K562 (cell line): Measurements from ENCODE around the gene ISYNA1. TPM values are rescaled to one million over a fixed set of nuclear protein-coding genes. Genes with fewer than 3 reads are reported as not detected.

ENCODE experiments used
- CEBPG ChIP-seq, 3 experiments: fragments of 200-800 bp in 1 of 3; sonication (Bioruptor generic) in 1 of 3; sonication (generic) in 1 of 3; formaldehyde crosslinking in 1 of 3; IDR thresholded peaks in 2 of 3; conservative IDR thresholded peaks in 1 of 3; 2 replicates each; pipeline versions ENCODE4 v1.6.1 to v1.8.0; 2016 to 2022; ENCODE audit warnings: missing compliant biosample characterization in 2 of 3, missing genetic modification characterization in 2 of 3, mild to moderate bottlenecking in 1 of 3, missing genetic modification reagents in 1 of 3
- MCM3 ChIP-seq: fragments of 450-650 bp; IDR thresholded peaks from 2 replicates; pipeline ENCODE4 v1.6.1; 2016
- MCM7 ChIP-seq, 2 experiments: fragments of 450-650 bp; IDR thresholded peaks; 2 replicates each; pipeline ENCODE4 v1.6.1; 2016 to 2018
- PPARD ChIP-seq: fragments of 250-450 bp; sonication (Bioruptor Pico); IDR thresholded peaks from 2 replicates; pipeline ENCODE4 v1.8.0; 2022; ENCODE audit warnings: inconsistent platforms, mild to moderate bottlenecking, moderate library complexity
- RBM25 ChIP-seq: fragments of 200-400 bp; formaldehyde crosslinking; IDR thresholded peaks from 2 replicates; pipeline ENCODE4 v1.6.1; 2018; ENCODE audit warnings: low read length, low read depth, moderate library complexity; ENCODE audit not compliant: severe bottlenecking
- SMARCE1 ChIP-seq: fragments of 450-650 bp; IDR thresholded peaks from 2 replicates; pipeline ENCODE4 v1.7.1; 2016; ENCODE audit warnings: mild to moderate bottlenecking
- SPI1 ChIP-seq: IDR thresholded peaks from 2 replicates; pipeline ENCODE4 v1.6.1; 2011; ENCODE audit warnings: low read depth, low read length, control low read depth, borderline replicate concordance
- SRSF1 ChIP-seq: fragments of 200-400 bp; formaldehyde crosslinking; IDR thresholded peaks from 2 replicates; pipeline ENCODE4 v1.6.1; 2017; ENCODE audit warnings: mild to moderate bottlenecking, low read depth, low read length, moderate library complexity
- TCF7 ChIP-seq: sonication (generic); IDR thresholded peaks from 2 replicates; pipeline ENCODE4 v1.6.1; 2016; ENCODE audit warnings: antibody characterized with exemption, borderline replicate concordance
- XRCC5 ChIP-seq: fragments of 200-400 bp; formaldehyde crosslinking; IDR thresholded peaks from 2 replicates; pipeline ENCODE4 v1.6.1; 2017; ENCODE audit warnings: low read depth, mild to moderate bottlenecking, low read length
- ZNF143 ChIP-seq: sonication (generic); formaldehyde crosslinking; IDR thresholded peaks from 2 replicates; pipeline ENCODE4 v1.9.0; 2022; ENCODE audit warnings: mild to moderate bottlenecking, missing genetic modification reagents
- ZNF431 ChIP-seq: sonication (generic); formaldehyde crosslinking; IDR thresholded peaks from 2 replicates; pipeline ENCODE4 v1.8.0; 2022; ENCODE audit warnings: mild to moderate bottlenecking, missing genetic modification reagents
- ZNF551 ChIP-seq: fragments of 250-450 bp; sonication (Bioruptor Pico); IDR thresholded peaks from 2 replicates; pipeline ENCODE4 v1.5.0; 2021; ENCODE audit warnings: mild to moderate bottlenecking, moderate library complexity
- polyA plus RNA-seq, 8 experiments: library from polyadenylated mRNA; depleted of rRNA in 4 of 8; stranded (reverse) in 5 of 8; unstranded in 3 of 8; fragments of >200 nt; fragmentation: Nextera tagmentation in 2 of 8; fragmentation: Illumina TruSeq in 1 of 8; extraction: Ambion mirVana in 2 of 8; extraction: Trizol in 1 of 8; gene quantifications; 2 replicates each; pipeline versions ENCODE4 v1.2.1 to v1.2.3, GENCODE V29; 2011 to 2014; ENCODE audit warnings: inconsistent platforms in 1 of 8, missing spikeins in 1 of 8
- total RNA-seq, 7 experiments: library from RNA; depleted of rRNA in 6 of 7; stranded (reverse); fragments of >200 nt in 6 of 7; fragmentation: Illumina TruSeq in 2 of 7; extraction: Trizol in 2 of 7; gene quantifications; 2 replicates each; pipeline versions ENCODE4 v1.2.1 to v1.2.3, GENCODE V29; 2011 to 2021; ENCODE audit warnings: low replicate concordance in 1 of 7
- TF ChIP-seq, protein P1 (sequence below), 2 experiments: fragments of 450-650 bp; formaldehyde crosslinking in 1 of 2; IDR thresholded peaks; 2 replicates each; pipeline versions ENCODE4 v1.4.0 to v1.6.1; 2014 to 2020; ENCODE audit warnings: mild to moderate bottlenecking in 2 of 2, borderline replicate concordance in 1 of 2, low read depth in 1 of 2
- TF ChIP-seq, protein P2 (sequence below): sonication (generic); formaldehyde crosslinking; IDR thresholded peaks from 2 replicates; pipeline ENCODE4 v1.8.0; 2022; ENCODE audit warnings: mild to moderate bottlenecking, missing genetic modification reagents

The ISYNA1 gene
- total and polyA plus RNA-seq, 9 of the 15 experiments (the other 6 are each of a cell fraction or from before 2014, with no cell fraction given), result 21.8 to 460 (median 93.2) TPM

DNA sequence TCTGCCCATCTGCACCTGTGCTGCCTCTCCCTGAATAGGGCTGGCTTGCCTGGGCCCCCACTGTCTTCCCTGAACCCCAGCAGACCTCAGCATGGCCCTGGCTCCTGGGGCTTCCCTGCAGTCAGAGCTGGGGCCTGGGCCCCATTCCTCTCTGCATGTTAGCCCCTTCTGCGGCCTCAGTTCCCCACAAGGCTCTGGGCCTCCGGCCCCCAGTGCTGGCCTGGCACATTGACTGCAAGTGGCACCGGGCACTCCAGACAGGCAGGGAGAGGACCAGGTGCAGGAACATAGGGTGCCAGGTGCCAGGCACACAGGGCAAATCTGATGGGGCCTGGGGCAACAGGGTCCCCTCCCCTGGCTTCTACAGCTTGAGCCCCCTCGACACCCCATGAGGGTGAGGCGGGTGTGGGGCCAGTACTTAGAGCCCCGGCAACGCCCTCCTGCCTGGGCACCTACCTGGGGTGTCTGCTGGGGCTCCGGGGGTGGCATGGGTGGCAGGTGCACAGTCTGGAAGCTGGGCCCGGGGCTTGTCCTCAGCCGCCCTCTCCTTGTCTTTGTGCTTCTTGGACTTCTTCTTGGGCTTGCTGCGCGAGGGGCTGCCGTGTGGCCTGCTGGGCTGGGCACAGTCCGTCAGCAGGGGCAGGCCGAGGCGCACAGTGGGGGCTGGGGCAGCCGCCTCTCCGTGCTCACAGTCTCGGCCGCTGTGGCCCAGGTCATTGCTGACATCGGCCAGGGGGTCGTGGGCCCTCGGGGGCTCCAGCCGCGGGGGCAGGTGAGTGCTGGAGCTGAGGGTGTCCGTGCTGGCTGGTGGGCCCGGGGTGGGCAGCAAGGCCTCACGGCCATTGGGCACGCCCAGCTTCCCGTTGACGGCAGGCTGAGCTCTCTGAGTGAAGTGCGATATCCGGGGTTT, 12.3 kb upstream of the ISYNA1 start (continued):
- TF ChIP-seq, protein P1, sequence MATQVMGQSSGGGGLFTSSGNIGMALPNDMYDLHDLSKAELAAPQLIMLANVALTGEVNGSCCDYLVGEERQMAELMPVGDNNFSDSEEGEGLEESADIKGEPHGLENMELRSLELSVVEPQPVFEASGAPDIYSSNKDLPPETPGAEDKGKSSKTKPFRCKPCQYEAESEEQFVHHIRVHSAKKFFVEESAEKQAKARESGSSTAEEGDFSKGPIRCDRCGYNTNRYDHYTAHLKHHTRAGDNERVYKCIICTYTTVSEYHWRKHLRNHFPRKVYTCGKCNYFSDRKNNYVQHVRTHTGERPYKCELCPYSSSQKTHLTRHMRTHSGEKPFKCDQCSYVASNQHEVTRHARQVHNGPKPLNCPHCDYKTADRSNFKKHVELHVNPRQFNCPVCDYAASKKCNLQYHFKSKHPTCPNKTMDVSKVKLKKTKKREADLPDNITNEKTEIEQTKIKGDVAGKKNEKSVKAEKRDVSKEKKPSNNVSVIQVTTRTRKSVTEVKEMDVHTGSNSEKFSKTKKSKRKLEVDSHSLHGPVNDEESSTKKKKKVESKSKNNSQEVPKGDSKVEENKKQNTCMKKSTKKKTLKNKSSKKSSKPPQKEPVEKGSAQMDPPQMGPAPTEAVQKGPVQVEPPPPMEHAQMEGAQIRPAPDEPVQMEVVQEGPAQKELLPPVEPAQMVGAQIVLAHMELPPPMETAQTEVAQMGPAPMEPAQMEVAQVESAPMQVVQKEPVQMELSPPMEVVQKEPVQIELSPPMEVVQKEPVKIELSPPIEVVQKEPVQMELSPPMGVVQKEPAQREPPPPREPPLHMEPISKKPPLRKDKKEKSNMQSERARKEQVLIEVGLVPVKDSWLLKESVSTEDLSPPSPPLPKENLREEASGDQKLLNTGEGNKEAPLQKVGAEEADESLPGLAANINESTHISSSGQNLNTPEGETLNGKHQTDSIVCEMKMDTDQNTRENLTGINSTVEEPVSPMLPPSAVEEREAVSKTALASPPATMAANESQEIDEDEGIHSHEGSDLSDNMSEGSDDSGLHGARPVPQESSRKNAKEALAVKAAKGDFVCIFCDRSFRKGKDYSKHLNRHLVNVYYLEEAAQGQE (IDR thresholded peaks at IDR 0.05; ENCODE audit: borderline replicate concordance), result no peak
- TF ChIP-seq, protein P1 (CRISPR knock-in tag; IDR thresholded peaks at IDR 0.05; ENCODE audit: low read depth), result no peak
- no peak for TF ChIP-seq SPI1
- TF ChIP-seq, protein P2, sequence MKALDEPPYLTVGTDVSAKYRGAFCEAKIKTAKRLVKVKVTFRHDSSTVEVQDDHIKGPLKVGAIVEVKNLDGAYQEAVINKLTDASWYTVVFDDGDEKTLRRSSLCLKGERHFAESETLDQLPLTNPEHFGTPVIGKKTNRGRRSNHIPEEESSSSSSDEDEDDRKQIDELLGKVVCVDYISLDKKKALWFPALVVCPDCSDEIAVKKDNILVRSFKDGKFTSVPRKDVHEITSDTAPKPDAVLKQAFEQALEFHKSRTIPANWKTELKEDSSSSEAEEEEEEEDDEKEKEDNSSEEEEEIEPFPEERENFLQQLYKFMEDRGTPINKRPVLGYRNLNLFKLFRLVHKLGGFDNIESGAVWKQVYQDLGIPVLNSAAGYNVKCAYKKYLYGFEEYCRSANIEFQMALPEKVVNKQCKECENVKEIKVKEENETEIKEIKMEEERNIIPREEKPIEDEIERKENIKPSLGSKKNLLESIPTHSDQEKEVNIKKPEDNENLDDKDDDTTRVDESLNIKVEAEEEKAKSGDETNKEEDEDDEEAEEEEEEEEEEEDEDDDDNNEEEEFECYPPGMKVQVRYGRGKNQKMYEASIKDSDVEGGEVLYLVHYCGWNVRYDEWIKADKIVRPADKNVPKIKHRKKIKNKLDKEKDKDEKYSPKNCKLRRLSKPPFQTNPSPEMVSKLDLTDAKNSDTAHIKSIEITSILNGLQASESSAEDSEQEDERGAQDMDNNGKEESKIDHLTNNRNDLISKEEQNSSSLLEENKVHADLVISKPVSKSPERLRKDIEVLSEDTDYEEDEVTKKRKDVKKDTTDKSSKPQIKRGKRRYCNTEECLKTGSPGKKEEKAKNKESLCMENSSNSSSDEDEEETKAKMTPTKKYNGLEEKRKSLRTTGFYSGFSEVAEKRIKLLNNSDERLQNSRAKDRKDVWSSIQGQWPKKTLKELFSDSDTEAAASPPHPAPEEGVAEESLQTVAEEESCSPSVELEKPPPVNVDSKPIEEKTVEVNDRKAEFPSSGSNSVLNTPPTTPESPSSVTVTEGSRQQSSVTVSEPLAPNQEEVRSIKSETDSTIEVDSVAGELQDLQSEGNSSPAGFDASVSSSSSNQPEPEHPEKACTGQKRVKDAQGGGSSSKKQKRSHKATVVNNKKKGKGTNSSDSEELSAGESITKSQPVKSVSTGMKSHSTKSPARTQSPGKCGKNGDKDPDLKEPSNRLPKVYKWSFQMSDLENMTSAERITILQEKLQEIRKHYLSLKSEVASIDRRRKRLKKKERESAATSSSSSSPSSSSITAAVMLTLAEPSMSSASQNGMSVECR (CRISPR knock-in tag), result 0 out of 2 replicates have a peak, but pooled peaks have one; percentile 36
- no peak for TF ChIP-seq CEBPG (CRISPR knock-in tag; IDR thresholded peaks at IDR 0.05)
- TF ChIP-seq CEBPG (tag; conservative IDR thresholded peaks at IDR 0.05 in 1 of 2, IDR thresholded peaks at IDR 0.05 in 1 of 2), result no peak
- TF ChIP-seq TCF7, result no peak
- TF ChIP-seq ZNF551, result no peak
- TF ChIP-seq PPARD (CRISPR knock-in tag), result no peak
- 0 out of 2 replicates have a peak, but pooled peaks have one; percentile 26 for TF ChIP-seq ZNF143 (CRISPR knock-in tag)
- TF ChIP-seq SRSF1, result no peak
- no peak for TF ChIP-seq MCM7 (IDR thresholded peaks at IDR 0.05)
- no peak for TF ChIP-seq SMARCE1
- TF ChIP-seq ZNF431 (CRISPR knock-in tag), result no peak
- no peak for TF ChIP-seq XRCC5
- no peak for TF ChIP-seq RBM25
- TF ChIP-seq MCM3, result no peak
